T-helper 9 cell (primary cell): ENCODE measurements around the gene ZGLP1.
"Not testable (repeated sequence)": the region's sequence is repeated elsewhere in the genome, so short reads cannot be mapped to it uniquely, and the experiment has no call there.

Experiments
- DNase-seq: peaks from one replicate; pipeline ENCODE4 v3.0.0-alpha.2; 2020
- total RNA-seq, 2 donors: gene quantifications; one replicate each; lab custom pipeline; 2026; lab: John Stamatoyannopoulos, UW

The ZGLP1 gene
- 0.24 to 0.63 reads per million in 2 donors for total RNA-seq

GRCh38 chr19:10309423-10309822 lies at the start of gene ZGLP1:
ZGLP1 (minus strand) TSS chr19:10309815.
- DNase-seq, result no peak

DNA sequence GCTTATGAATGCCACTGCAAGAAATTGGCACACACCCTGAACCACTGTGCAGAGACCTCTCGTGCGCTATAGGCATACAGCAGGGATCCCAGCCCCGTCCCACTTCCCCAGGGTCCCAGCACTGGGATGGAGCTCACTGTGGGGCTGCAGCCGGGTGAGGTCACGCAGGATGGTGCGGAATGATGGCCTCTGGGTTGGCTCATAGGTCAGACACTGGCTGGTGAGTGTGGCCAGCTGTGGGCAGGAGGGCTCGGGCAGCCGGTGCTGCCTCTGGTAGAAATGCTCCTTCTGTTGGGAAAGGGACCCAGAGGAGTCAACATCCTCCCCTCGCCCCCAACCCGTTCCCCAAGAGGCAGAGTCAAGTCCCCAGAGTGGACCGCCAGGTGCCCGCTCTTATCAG lies 46.8 kb upstream of the ZGLP1 start:
- no peak for DNase-seq

DNA sequence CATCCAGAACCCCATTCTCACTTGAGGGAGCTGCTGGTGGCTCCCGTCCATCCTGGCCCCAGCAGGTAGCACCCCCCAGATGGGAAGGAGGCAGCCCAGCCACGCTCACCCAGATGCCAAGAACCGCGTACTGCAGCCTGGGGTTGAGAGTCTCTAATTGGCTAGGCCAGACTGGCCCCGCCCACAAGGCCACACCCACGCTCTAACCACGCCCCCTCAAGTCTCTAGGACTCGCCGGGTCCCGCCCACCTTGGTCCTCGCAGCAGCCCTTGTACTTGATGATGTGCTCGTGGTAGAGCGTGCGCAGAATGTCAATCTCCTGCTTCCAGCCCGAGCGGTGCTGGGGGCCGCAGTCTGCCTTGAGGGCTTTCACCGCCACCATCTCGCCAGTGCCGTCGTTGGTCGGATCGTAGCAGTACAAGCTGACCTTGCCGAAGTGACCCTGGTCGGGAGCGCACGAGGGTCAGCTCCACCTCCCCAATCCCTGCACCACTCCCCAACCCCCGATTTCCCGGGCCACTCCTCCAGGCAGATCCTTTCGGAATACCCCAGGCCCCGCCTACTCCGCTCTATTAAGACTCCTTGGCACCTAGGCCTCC lies 44.3 kb upstream of the ZGLP1 start:
- no peak for DNase-seq

GRCh38 chr19:10352764-10353671 lies 43.4 kb upstream of the ZGLP1 start:
- DNase-seq, result no peak

DNA sequence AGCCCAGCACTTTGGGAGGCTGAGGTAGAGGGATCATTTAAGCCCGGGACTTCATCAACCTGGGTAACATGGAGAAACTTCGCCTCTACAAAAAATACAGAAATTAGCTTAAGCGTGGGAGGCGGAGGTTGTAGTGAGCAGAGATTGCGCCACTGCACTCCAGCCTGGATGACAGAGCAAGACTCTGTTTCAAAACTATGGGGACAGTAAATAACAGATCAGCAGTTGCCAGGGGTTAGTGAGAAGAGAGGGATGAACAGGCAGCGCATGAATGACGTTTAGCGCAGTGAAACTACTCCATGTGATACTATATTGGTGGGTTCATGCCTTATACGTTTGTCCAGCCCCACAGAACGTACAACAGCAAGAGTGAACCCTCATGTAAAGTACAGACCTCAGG lies 36.9 kb upstream of the ZGLP1 start:
- DNase-seq, result no peak

DNA sequence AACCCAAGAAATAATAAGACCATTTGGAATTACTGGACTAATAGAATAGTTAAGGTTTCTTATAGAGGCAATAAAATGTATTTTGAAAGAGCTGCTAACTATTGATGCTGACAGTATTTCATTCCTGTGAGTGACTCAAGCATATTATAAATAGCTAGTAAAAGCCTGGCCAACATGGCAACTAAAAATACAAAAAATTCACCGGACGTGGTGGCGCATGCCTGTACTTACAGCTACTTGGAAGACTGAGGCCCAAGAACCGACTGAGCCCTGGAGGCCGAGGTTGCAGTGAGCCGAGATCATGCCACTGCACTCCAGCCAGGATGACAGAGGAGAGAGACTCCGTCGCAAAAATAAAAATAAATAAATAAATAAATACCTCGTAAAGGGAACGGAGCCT lies 35.2 kb upstream of the ZGLP1 start:
- no peak for DNase-seq

- DNase-seq, result no peak
Measured at GRCh38 chr19:10343495-10343894, 33.9 kb upstream of the ZGLP1 start.

GRCh38 chr19:10339977-10340376 lies 30.4 kb upstream of the ZGLP1 start:
- no peak for DNase-seq

GRCh38 chr19:10339380-10339960 lies 29.9 kb upstream of the ZGLP1 start, which contains the start of gene ICAM3:
ICAM3 (minus strand) TSS chr19:10339624; CDS start chr19:10339614, 10 bp downstream.
- DNase-seq, result peak; percentile 34

DNA sequence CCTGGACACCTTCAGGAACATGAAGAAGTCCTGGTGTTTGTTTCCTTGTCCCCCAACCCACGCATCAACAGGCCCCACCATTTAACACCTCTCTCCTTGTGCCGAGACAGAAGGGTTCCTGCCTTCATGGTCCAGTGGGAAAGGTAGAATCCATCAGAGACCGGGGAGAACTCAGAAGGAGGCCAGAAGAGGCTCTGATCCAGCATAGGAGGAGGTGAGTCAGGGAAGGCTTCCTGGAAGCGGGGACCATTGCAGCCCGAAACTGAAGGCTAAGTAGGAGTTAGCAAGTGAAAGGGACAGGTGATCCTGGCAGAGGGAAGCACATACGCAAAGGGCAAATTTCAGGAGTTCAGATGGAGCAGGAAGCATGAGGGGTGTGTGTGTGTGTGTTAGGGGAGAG lies 29.3 kb upstream of the ZGLP1 start:
- no peak for DNase-seq

DNA sequence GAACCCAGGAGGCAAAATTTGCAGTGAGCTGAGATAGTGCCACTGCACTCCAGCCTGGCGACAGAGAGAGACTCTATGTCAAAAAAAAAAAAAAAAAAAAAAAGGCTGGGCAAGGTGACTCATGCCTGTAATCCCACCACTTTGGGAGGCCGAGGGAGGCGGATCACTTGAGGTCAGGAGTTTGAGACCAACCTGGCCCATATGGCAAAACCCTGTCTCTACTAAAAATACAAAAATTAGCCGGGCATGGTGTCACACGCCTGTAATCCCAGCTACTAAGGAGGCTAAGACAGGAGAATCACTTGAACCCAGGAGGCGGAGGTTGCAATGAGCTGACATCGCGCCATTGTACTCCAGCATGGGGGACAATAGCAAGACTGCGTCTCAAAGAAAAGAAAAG lies 27.1 kb upstream of the ZGLP1 start:
- DNase-seq, result not testable (repeated sequence)

- no peak for DNase-seq
Measured at GRCh38 chr19:10335352-10335985, 25.9 kb upstream of the ZGLP1 start.

DNA sequence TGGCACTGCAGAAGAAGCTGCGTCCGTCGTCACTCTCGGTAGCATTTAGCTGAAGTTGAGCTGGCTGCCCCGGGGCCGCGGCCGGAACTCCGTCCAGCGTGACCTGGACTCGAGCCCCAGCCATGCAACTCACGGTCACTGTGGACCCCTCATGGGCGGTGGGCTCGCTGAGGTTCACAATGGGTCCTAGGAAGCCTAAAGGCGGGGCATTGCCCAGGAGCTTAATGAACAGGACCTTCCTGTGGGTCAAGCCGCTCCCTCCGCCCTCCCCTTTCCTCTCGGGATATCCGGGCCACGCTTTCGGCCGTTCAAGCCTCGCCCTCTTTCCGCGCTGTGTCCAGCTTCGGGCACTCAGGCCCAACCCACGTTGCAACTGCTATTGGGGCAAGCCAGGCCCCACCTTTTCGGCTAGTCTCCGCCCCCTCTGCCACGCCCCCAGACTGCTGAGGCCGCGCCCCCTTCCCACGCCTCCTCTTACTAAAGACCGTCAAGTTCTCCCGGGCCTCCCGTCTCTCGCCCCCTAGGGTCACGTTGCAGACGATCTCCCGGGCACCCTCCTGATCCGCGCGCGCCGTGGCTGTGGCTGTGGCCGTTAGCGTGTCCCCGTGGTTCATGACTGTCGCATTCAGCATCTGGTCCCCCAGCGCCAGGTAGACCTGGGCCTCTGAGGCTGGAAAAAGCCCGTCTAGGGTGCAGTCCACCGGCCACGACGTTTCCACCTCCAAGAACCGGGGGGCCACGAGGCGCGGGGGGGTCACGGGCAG lies 25.2 kb upstream of the ZGLP1 start:
- DNase-seq, result peak; percentile 20

GRCh38 chr19:10333758-10334587 lies 24.4 kb upstream of the ZGLP1 start:
- DNase-seq, result no peak

- peak; percentile 96 for DNase-seq
Measured at GRCh38 chr19:10332965-10333757, 23.5 kb upstream of the ZGLP1 start, which contains the start of gene RAVER1. RAVER1 (minus strand) TSS chr19:10333529; CDS start chr19:10333507, 22 bp downstream.

DNA sequence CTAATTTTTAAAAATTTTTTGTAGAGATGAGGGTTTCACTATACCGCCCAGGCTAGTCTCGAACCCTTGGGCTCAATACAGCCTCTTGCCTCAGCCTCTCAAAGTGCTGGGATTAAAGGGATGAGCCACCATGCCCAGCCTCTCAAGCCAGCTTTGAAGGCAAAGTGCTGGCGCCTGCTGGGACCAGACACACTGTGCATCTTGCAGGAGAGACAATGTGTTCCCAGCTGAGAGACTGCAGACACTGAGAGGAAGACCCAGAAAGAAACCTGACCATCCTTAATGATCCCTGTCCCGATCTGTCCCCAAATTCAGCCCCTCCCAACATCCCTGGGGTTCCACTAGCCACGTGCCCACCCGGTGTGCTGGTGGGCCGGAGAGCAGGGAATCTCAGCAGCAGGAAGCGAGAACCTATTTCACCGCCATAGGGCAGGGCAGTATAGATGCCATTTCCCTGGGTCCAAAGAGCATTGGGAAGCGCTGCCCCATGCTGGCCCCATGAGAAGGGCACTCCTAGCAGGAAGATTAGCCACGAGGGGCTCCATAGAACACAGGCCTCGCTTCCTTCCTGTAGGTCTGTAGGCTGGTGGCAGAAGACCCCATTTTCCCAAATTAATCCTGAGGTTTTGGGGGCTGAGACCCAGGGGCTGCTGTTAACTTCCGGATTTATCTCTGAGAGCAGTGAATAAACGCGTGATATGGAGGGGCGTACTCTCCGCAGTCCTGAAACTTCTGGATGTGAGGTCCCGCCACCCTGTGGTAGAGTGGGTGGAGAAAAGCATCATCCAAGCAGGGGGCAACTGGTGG lies 22.7 kb upstream of the ZGLP1 start:
- no peak for DNase-seq

DNA sequence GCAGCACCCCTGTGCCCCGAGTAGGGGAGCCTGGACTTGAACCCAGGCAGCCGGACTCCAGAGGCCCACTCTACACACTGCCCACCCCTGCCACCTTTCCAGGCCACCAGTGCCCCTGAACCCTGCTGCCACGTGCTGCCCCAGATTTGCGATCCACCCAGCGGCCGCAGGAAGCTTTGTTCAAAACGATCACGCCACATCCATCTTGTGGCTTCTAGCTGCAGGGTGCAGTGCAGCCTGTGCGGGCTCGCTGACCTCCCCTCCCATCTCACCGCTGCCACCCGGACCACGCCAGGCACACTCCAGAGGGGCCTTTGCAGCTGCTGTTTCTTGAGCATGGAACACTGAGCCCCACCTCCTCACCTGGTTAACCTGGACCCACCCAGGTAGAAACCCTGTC lies 19.9 kb upstream of the ZGLP1 start:
- DNase-seq, result no peak

DNA sequence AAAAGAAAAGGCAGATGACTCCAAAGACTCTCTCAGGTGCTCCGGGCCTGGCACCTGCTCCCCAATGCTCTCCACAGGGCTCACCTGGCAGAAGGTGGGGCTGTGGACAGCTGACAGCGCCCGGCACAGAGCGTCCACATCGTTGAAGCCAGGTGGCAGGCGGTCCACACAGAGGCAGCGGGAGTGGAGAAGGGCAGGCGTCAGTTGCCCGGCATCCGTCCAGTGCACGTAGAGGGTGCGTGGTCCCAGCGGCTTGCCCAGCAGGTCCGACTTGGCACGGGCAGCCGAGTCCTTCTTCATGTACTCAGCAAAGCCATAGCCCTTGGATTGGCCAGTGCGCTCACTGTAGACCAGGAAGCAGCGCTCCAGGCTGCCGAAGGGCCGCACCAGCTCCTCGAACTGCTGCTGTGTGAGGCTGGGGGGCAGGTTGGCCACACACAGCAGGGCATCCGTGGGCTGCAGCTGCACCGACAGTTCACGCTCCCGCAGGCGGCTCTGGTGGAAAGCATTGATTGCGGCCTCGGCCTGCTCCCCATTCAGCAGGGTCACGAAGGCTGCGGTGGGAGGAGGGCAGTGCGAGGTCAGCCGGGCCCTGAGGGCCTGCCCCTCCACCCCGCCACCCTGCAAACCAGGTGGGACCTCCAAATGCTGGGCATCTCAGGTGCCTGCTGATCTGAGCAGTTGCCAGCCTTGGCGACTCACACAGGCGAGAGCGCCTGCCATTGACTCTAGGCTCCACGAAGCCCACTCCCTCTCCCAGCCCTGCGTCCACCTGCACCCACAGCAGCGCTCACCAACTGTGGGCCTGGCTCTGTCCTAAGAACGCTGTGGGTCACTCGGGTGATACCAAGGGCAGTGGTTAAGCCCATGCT lies 19.2 kb upstream of the ZGLP1 start:
- DNase-seq, result no peak

DNA sequence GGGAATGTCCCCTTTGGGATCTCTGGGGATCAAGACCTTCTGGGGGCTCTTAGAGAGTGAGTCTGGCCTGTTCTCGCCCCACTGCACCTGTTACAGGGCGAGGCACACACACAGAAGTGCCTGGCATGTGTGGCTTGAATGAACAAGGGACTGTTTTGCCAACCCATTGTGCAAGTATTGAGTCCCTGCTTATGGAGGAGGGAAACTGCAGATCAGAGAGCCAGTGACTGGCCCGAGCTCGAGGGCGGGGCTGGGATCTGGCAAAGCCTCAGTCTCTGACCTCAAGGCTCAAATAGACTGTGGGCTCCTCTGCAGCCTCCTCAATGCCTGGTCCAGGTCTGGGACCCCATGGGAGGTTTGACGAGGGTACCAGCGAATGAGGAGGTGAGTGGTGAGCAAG lies 18.2 kb upstream of the ZGLP1 start:
- no peak for DNase-seq
